Immature natural killer cell (primary cell): ENCODE data around the gene TMED6. TPM values are rescaled to one million over a fixed set of nuclear protein-coding genes. Genes with fewer than 3 reads are reported as not detected.

ENCODE experiments used
- DNase-seq, 3 donors: peaks; one replicate each; pipeline ENCODE4 v3.0.0; 2022; ENCODE audit warnings: mixed read lengths in 1 of 3
- H3K27ac Mint-ChIP-seq, 6 donors: one replicate each; pipeline ENCODE4 v1.8.0; 2020; ENCODE audit warnings: mixed read lengths in 6 of 6, mild to moderate bottlenecking in 5 of 6, inconsistent platforms in 4 of 6, moderate library complexity in 3 of 6
- H3K27me3 Mint-ChIP-seq, 3 donors: one replicate each; pipeline ENCODE4 v1.8.0; 2020 to 2021; ENCODE audit warnings: low read depth in 3 of 3, mild to moderate bottlenecking in 3 of 3, mixed read lengths in 3 of 3, moderate library complexity in 3 of 3, inconsistent platforms in 1 of 3
- H3K36me3 Mint-ChIP-seq, 3 donors: one replicate each; pipeline ENCODE4 v1.8.0; 2020; ENCODE audit warnings: mixed read lengths in 3 of 3, inconsistent platforms in 2 of 3, mild to moderate bottlenecking in 2 of 3
- H3K4me1 Mint-ChIP-seq, 2 donors: one replicate each; pipeline ENCODE4 v1.8.0; 2020; ENCODE audit warnings: inconsistent platforms in 2 of 2, mild to moderate bottlenecking in 2 of 2, mixed read lengths in 2 of 2, moderate library complexity in 1 of 2
- H3K4me3 Mint-ChIP-seq, 5 donors: one replicate each; pipeline ENCODE4 v1.8.0; 2020; ENCODE audit warnings: mild to moderate bottlenecking in 5 of 5, mixed read lengths in 5 of 5, inconsistent platforms in 3 of 5, moderate library complexity in 3 of 5
- H3K9me3 Mint-ChIP-seq, 6 donors: one replicate each; pipeline ENCODE4 v1.8.0; 2020; ENCODE audit warnings: mild to moderate bottlenecking in 6 of 6, mixed read lengths in 6 of 6, inconsistent platforms in 4 of 6, moderate library complexity in 3 of 6
- polyA plus RNA-seq, 3 donors: library from polyadenylated mRNA; unstranded; fragments of 300-500 nt; fragmentation: Illumina TruSeq; gene quantifications; one replicate each; pipeline ENCODE4 v1.2.3, GENCODE V29; 2021

Gene TMED6
- polyA plus RNA-seq, 3 donors from 2014 or later, result not detected

- Mint-ChIP-seq H3K9me3 (no peaks in the 10 kb centered on the region), H3K4me1 (peaks cover 22 to 29% of the 10 kb centered on the region in 2 donors), H3K27me3 (peaks cover 0 to 5% (median 2%) of the 10 kb centered on the region in 3 donors), H3K4me3 (no peak overlapping the region), H3K27ac (no peak overlapping the region), H3K36me3 (peaks cover 4 to 22% (median 7%) of the 10 kb centered on the region in 3 donors)
- no peak for DNase-seq
Measured at GRCh38 chr16:69316595-69317034, 35.0 kb downstream of the TMED6 start.

GRCh38 chr16:69315486-69316311 lies 35.9 kb downstream of the TMED6 start:
- Mint-ChIP-seq H3K27me3 (peaks cover 2 to 4% (median 2%) of the 10 kb centered on the region in 3 donors), H3K9me3 (no peaks in the 10 kb centered on the region), H3K36me3 (peaks cover 4 to 14% (median 4%) of the 10 kb centered on the region in 3 donors), H3K4me3 (no peak overlapping the region), H3K27ac (no peak overlapping the region), H3K4me1 (peaks cover 24 to 30% of the 10 kb centered on the region in 2 donors)
- no peak for DNase-seq

GRCh38 chr16:69314534-69314933 lies 37.1 kb downstream of the TMED6 start:
- H3K4me3 Mint-ChIP-seq, result no peak overlapping the region
- peak overlapping the region in 2 of 6 donors; percentile 35 to 46 for H3K27ac Mint-ChIP-seq
- H3K36me3 Mint-ChIP-seq, result peaks cover 2 to 12% (median 2%) of the 10 kb centered on the region in 3 donors
- DNase-seq, result no peak
- H3K4me1 Mint-ChIP-seq, result peaks cover 29 to 34% of the 10 kb centered on the region in 2 donors
- no peaks in the 10 kb centered on the region for H3K9me3 Mint-ChIP-seq
- peaks cover 2 to 4% (median 4%) of the 10 kb centered on the region in 3 donors for H3K27me3 Mint-ChIP-seq

- DNase-seq, result no peak
- Mint-ChIP-seq H3K27me3 (peaks cover 1 to 4% (median 2%) of the 10 kb centered on the region in 3 donors), H3K27ac (peak overlapping the region in 4 of 6 donors; percentile 36 to 82 (median 62)), H3K4me1 (peaks cover 31 to 34% of the 10 kb centered on the region in 2 donors), H3K9me3 (no peaks in the 10 kb centered on the region), H3K36me3 (peaks cover 0 to 10% (median 0%) of the 10 kb centered on the region in 3 donors), H3K4me3 (peak overlapping the region; percentile 69 to 76 (median 71))
Measured at GRCh38 chr16:69313469-69313868, 38.1 kb downstream of the TMED6 start.

GRCh38 chr16:69311533-69312387 lies 39.8 kb downstream of the TMED6 start:
- H3K9me3 Mint-ChIP-seq, result no peaks in the 10 kb centered on the region
- no peak for DNase-seq
- peak overlapping the region; percentile 91 to 99 (median 96) for H3K4me3 Mint-ChIP-seq
- H3K36me3 Mint-ChIP-seq, result peaks cover 0 to 10% (median 0%) of the 10 kb centered on the region in 3 donors
- peaks cover 31 to 34% of the 10 kb centered on the region in 2 donors for H3K4me1 Mint-ChIP-seq
- H3K27me3 Mint-ChIP-seq, result peaks cover 1 to 4% (median 2%) of the 10 kb centered on the region in 3 donors
- H3K27ac Mint-ChIP-seq, result peak overlapping the region; percentile 89 to 98 (median 91)

- H3K4me1 Mint-ChIP-seq, result peaks cover 31 to 34% of the 10 kb centered on the region in 2 donors
- peak; percentile 98 for DNase-seq
- peaks cover 1 to 4% (median 2%) of the 10 kb centered on the region in 3 donors for H3K27me3 Mint-ChIP-seq
- peak within 1 kb of the TSS; percentile 89 to 98 (median 94) for H3K27ac Mint-ChIP-seq
- H3K9me3 Mint-ChIP-seq, result no peaks in the 10 kb centered on the region
- H3K4me3 Mint-ChIP-seq, result peak within 1 kb of the TSS; percentile 91 to 99 (median 96)
- H3K36me3 Mint-ChIP-seq, result peaks cover under 1 to 5% (median under 1%) of the 10 kb centered on the region in 3 donors
Measured at GRCh38 chr16:69310653-69311532, 40.7 kb downstream of the TMED6 start, which contains the start of gene VPS4A. Gene VPS4A, plus strand, starts transcription at chr16:69311350. Its CDS starts 162 bp downstream, at chr16:69311512.

GRCh38 chr16:69309316-69309715 lies 42.3 kb downstream of the TMED6 start:
- no peak for DNase-seq

GRCh38 chr16:69307856-69308255 lies 43.7 kb downstream of the TMED6 start:
- H3K4me3 Mint-ChIP-seq, result no peak overlapping the region
- peaks cover 1 to 2% (median 2%) of the 10 kb centered on the region in 3 donors for H3K27me3 Mint-ChIP-seq
- H3K9me3 Mint-ChIP-seq, result no peaks in the 10 kb centered on the region
- DNase-seq, result no peak
- H3K27ac Mint-ChIP-seq, result peak overlapping the region in 1 of 6 donors; percentile 2
- peaks cover 3 to 4% (median 4%) of the 10 kb centered on the region in 3 donors for H3K36me3 Mint-ChIP-seq
- peaks cover 16 to 17% of the 10 kb centered on the region in 2 donors for H3K4me1 Mint-ChIP-seq

More at GRCh38 chr16:69309316-69309715, 42.3 kb downstream of the TMED6 start:
- peaks cover 1 to 4% (median 2%) of the 10 kb centered on the region in 3 donors for H3K27me3 Mint-ChIP-seq
- peak overlapping the region in 5 of 6 donors; percentile 5 to 59 (median 39) for H3K27ac Mint-ChIP-seq
- peaks cover 3 to 4% (median 4%) of the 10 kb centered on the region in 3 donors for H3K36me3 Mint-ChIP-seq
- H3K4me1 Mint-ChIP-seq, result peaks cover 28 to 29% of the 10 kb centered on the region in 2 donors
- H3K9me3 Mint-ChIP-seq, result no peaks in the 10 kb centered on the region
- peak overlapping the region; percentile 18 to 69 (median 59) for H3K4me3 Mint-ChIP-seq

GRCh38 chr16:69307091-69307490 lies 44.5 kb downstream of the TMED6 start:
- peaks cover 3 to 4% (median 4%) of the 10 kb centered on the region in 3 donors for H3K36me3 Mint-ChIP-seq
- peaks cover 2 to 3% (median 2%) of the 10 kb centered on the region in 3 donors for H3K27me3 Mint-ChIP-seq
- DNase-seq, result no peak
- peaks cover 11 to 14% of the 10 kb centered on the region in 2 donors for H3K4me1 Mint-ChIP-seq
- H3K9me3 Mint-ChIP-seq, result no peaks in the 10 kb centered on the region
- H3K27ac Mint-ChIP-seq, result no peak overlapping the region
- no peak overlapping the region for H3K4me3 Mint-ChIP-seq

GRCh38 chr16:69306031-69306430 lies 45.6 kb downstream of the TMED6 start:
- no peaks in the 10 kb centered on the region for H3K9me3 Mint-ChIP-seq
- no peak overlapping the region for H3K4me3 Mint-ChIP-seq
- H3K4me1 Mint-ChIP-seq, result peaks cover 7 to 9% of the 10 kb centered on the region in 2 donors
- DNase-seq, result no peak
- no peak overlapping the region for H3K27ac Mint-ChIP-seq
- H3K27me3 Mint-ChIP-seq, result peaks cover 2 to 3% (median 2%) of the 10 kb centered on the region in 3 donors
- peaks cover 7 to 10% (median 9%) of the 10 kb centered on the region in 3 donors for H3K36me3 Mint-ChIP-seq

- Mint-ChIP-seq H3K27ac (no peak overlapping the region), H3K36me3 (peaks cover 14 to 19% (median 17%) of the 10 kb centered on the region in 3 donors), H3K4me3 (no peak overlapping the region), H3K27me3 (peaks cover 0 to 2% (median 0%) of the 10 kb centered on the region in 3 donors), H3K4me1 (no peaks in the 10 kb centered on the region), H3K9me3 (no peaks in the 10 kb centered on the region)
- DNase-seq, result no peak
Measured at GRCh38 chr16:69302301-69302700, 49.3 kb downstream of the TMED6 start.

- Mint-ChIP-seq H3K36me3 (peaks cover 14 to 19% (median 17%) of the 10 kb centered on the region in 3 donors), H3K27me3 (peaks cover 0 to 2% (median 0%) of the 10 kb centered on the region in 3 donors), H3K9me3 (no peaks in the 10 kb centered on the region), H3K4me3 (no peak overlapping the region), H3K4me1 (no peaks in the 10 kb centered on the region), H3K27ac (no peak overlapping the region)
- no peak for DNase-seq
Measured at GRCh38 chr16:69301861-69302260, 49.7 kb downstream of the TMED6 start.
